NB4 (cell line): ENCODE results near the gene PPP1CA.

Experiments used
- CTCF ChIP-seq: IDR thresholded peaks from one replicate; pipeline ENCODE4 v1.5.1; 2012; ENCODE audit warnings: low read depth, low read length
- MAX ChIP-seq: IDR thresholded peaks from 2 replicates; pipeline ENCODE4 v1.6.1; 2011; ENCODE audit warnings: low read depth, low read length
- MYC ChIP-seq: IDR thresholded peaks from 2 replicates; pipeline ENCODE4 v1.6.1; 2011; ENCODE audit warnings: low read depth, low read length
- POLR2A ChIP-seq: IDR thresholded peaks from 2 replicates; pipeline ENCODE4 v1.6.1; 2011; ENCODE audit warnings: mild to moderate bottlenecking; ENCODE audit not compliant: insufficient read length; ENCODE audit errors: extremely low read depth

GRCh38 chr11:67437809-67438157, 36.1 kb upstream of the PPP1CA start:
- TF ChIP-seq CTCF: no peak
- no peak for TF ChIP-seq POLR2A
- no peak for TF ChIP-seq MAX
- TF ChIP-seq MYC: no peak
